ENCODE measurements around the gene IRX4. TPM values are rescaled to one million over a fixed set of nuclear protein-coding genes. Genes with fewer than 3 reads are reported as not detected.

The IRX4 gene
- total and polyA plus RNA-seq, 2 of the 4 experiments (the other 2 are of a cell fraction), result not detected

- H3K14ac ChIP-seq (replicated peaks; ENCODE audit: low read depth, low read length), result no peak overlapping the region
- H2BK15ac ChIP-seq (ENCODE audit: low read depth, low read length), result no peak overlapping the region
- no peak overlapping the region for H3K18ac ChIP-seq (ENCODE audit: low read depth, low read length)
- dilution Hi-C loops (cut with HindIII; ENCODE audit: low sequenced_read_pairs, unreplicated experiment) (no loop called here), in situ Hi-C loops (cut with MboI; ENCODE audit: low sequenced_read_pairs) (no loop called here), intact Hi-C loops (cut with micrococcal nuclease) (no loop called here)
- no peak overlapping the region for H2BK120ac ChIP-seq (ENCODE audit: low read depth, low read length)
- H3K4ac ChIP-seq (ENCODE audit: low read depth, low read length), result no peak overlapping the region
- no peak for TF ChIP-seq USF2 (IDR thresholded peaks at IDR 0.05; ENCODE audit: low read depth, low read length)
- no peak for TF ChIP-seq MAFK (IDR thresholded peaks at IDR 0.05; ENCODE audit: low read depth, low read length)
- TF ChIP-seq MXI1 (IDR thresholded peaks at IDR 0.05; ENCODE audit: borderline replicate concordance, low read depth, low read length), result no peak
- TF ChIP-seq CEBPB (IDR thresholded peaks at IDR 0.05; ENCODE audit: low read depth, low read length), result no peak
- no peak for TF ChIP-seq FOS (IDR thresholded peaks at IDR 0.05; ENCODE audit: low read depth, low read length)
- TF ChIP-seq CHD1 (IDR thresholded peaks at IDR 0.05; ENCODE audit: low read depth, low read length), result no peak
- no peak for TF ChIP-seq POLR2A (IDR thresholded peaks at IDR 0.05; ENCODE audit: low read depth, low read length)
- TF ChIP-seq RFX5 (IDR thresholded peaks at IDR 0.05; ENCODE audit: low read depth, low read length), result no peak
- no peak for TF ChIP-seq RAD21 (IDR thresholded peaks at IDR 0.05; ENCODE audit: low read length)
- no peak for TF ChIP-seq SMC3 (IDR thresholded peaks at IDR 0.05; ENCODE audit: low read depth, low read length)
- no peak for TF ChIP-seq CTCF (conservative IDR thresholded peaks at IDR 0.05; ENCODE audit: low read depth, low read length)
- TF ChIP-seq NFE2L2 (IDR thresholded peaks at IDR 0.05; ENCODE audit: low read depth, low read length), result no peak
- TF ChIP-seq ELK1 (IDR thresholded peaks at IDR 0.05; ENCODE audit: borderline replicate concordance, low read depth, low read length), result no peak
- TF ChIP-seq BHLHE40 (IDR thresholded peaks at IDR 0.05; ENCODE audit: low read depth, low read length), result no peak
- no peak for TF ChIP-seq RCOR1 (IDR thresholded peaks at IDR 0.05; ENCODE audit: insufficient replicate concordance, low read length)
- TF ChIP-seq MAZ (IDR thresholded peaks at IDR 0.05; ENCODE audit: borderline replicate concordance, low read depth, low read length), result no peak
- H2BK5ac ChIP-seq (ENCODE audit: low read depth, low read length, poor library complexity, severe bottlenecking), result no peak overlapping the region
- H2AFZ ChIP-seq (replicated peaks; ENCODE audit: low read length, poor library complexity), result no peak overlapping the region
- DNase-seq (no peak), ATAC-seq (ENCODE audit: low read depth) (no peak)
- no peak overlapping the region for H3K56ac ChIP-seq (ENCODE audit: extremely low read depth, insufficient read depth, low read length)
- H4K5ac ChIP-seq (ENCODE audit: low read depth, low read length), result no peak overlapping the region
- H3K79me1 ChIP-seq (ENCODE audit: low read depth in 1 of 2, low read length in 2 of 2), result no peaks in the 10 kb centered on the region
- POLR2A ChIA-PET (ENCODE audit: unreplicated experiment), result interaction anchor here (0.7 kb wide), 1 partner anchor 19 kb away, joined by 6 read pairs; no protein-coding TSS in a partner anchor
- WGBS, 2 experiments (ENCODE audit: extremely low coverage in 2 of 2, insufficient read length in 1 of 2), result 5% methylated on average over 4 of the region's 10 CpGs; no CpG with 5 or more reads in 1 of the 2 experiments
- H2AK9ac ChIP-seq (replicated peaks; ENCODE audit: low read depth, low read length, poor library complexity), result no peak overlapping the region
- H3K9me1 ChIP-seq (ENCODE audit: insufficient read depth, low read length), result no peaks in the 10 kb centered on the region
- H3K4me1 ChIP-seq (ENCODE audit: control insufficient read depth, insufficient read depth, low read length), result no peaks in the 10 kb centered on the region; the same call in 1 of the 2 replicates
- no peak overlapping the region for H2BK20ac ChIP-seq (ENCODE audit: low read depth, low read length)
- H3K4me3 ChIP-seq (ENCODE audit: insufficient read depth, low read depth, low read length), result no peak overlapping the region
- peaks cover 67% of the 10 kb centered on the region for H3K27me3 ChIP-seq (ENCODE audit: control insufficient read depth, insufficient read depth, low read length)
- no peak overlapping the region for H2AK5ac ChIP-seq (ENCODE audit: low read depth, low read length)
- H3K23ac ChIP-seq (ENCODE audit: low read depth, low read length), result no peak overlapping the region
- no peak overlapping the region for H3K9ac ChIP-seq (ENCODE audit: low read depth, low read length)
- H3K9me3 ChIP-seq (ENCODE audit: control insufficient read depth, insufficient read depth, low read length), result peaks cover 6% of the 10 kb centered on the region; the same call in 1 of the 2 replicates
- no peak overlapping the region for H3K27ac ChIP-seq (ENCODE audit: insufficient read depth, low read length)
- BruUV-seq (replicated peaks), result no TSS peak
- H3K4me2 ChIP-seq (ENCODE audit: low read depth, low read length), result no peak overlapping the region
- CTCF ChIA-PET, result interaction anchor here (0.6 kb wide), 1 partner anchor 526 kb away, joined by 3 read pairs; no protein-coding TSS in a partner anchor
- H4K91ac ChIP-seq (ENCODE audit: insufficient read depth, low read depth, low read length), result no peak overlapping the region
- no peaks in the 10 kb centered on the region for H3K36me3 ChIP-seq (ENCODE audit: control insufficient read depth, insufficient read depth, low read length)
- H4K8ac ChIP-seq (ENCODE audit: low read depth in 2 of 2, low read length in 2 of 2), result no peak overlapping the region
- H4K20me1 ChIP-seq (ENCODE audit: insufficient read depth, low read length), result no peaks in the 10 kb centered on the region
Measured at GRCh38 chr5:1874348-1874747, 8.4 kb downstream of the IRX4 start.
